Measurements from ENCODE around the gene HIRA. TPM values are rescaled to one million over a fixed set of nuclear protein-coding genes. Genes with fewer than 3 reads are reported as not detected.

The HIRA gene, protein sequence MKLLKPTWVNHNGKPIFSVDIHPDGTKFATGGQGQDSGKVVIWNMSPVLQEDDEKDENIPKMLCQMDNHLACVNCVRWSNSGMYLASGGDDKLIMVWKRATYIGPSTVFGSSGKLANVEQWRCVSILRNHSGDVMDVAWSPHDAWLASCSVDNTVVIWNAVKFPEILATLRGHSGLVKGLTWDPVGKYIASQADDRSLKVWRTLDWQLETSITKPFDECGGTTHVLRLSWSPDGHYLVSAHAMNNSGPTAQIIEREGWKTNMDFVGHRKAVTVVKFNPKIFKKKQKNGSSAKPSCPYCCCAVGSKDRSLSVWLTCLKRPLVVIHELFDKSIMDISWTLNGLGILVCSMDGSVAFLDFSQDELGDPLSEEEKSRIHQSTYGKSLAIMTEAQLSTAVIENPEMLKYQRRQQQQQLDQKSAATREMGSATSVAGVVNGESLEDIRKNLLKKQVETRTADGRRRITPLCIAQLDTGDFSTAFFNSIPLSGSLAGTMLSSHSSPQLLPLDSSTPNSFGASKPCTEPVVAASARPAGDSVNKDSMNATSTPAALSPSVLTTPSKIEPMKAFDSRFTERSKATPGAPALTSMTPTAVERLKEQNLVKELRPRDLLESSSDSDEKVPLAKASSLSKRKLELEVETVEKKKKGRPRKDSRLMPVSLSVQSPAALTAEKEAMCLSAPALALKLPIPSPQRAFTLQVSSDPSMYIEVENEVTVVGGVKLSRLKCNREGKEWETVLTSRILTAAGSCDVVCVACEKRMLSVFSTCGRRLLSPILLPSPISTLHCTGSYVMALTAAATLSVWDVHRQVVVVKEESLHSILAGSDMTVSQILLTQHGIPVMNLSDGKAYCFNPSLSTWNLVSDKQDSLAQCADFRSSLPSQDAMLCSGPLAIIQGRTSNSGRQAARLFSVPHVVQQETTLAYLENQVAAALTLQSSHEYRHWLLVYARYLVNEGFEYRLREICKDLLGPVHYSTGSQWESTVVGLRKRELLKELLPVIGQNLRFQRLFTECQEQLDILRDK
- total RNA-seq: 10 to 100 TPM; 52.0 to 52.8 TPM

DNA sequence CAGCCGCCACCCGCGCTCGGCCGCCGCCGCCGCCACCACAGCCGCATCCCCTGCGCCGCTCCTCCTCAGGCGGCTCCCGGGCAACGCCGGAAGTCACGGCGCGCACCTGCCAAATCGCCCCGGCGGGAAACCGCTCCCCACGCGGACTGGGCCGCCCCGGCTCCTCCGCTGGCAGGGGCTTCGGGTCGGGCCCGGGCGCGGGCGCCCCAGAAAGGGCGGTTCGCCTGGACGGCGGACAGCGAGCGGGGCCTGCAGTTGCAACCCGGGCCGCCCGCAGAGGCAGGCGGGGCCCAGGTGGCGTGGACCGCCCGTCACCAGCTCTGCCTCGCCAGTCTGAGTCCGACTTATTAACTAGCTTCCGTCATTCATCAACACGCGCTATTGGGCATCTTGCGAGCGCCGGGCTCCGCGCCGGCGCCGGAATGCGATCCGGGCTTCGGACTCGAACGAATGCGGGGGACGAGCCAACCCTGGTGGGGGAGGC is at the start of gene HIRA:
Gene HIRA (minus strand): TSS at position 85 of the 484 bp plus-strand sequence. CDS start 257 bp downstream, outside the sequence.
- Mint-ChIP-seq H3K27ac (peak within 1 kb of the TSS; percentile 96), H3K9me3 (no peaks in the 10 kb centered on the region), H3K27me3 (no peaks in the 10 kb centered on the region), H3K36me3 (ENCODE audit: low read depth) (peaks cover 43% of the 10 kb centered on the region), H3K4me1 (peaks cover 51% of the 10 kb centered on the region), H3K4me3 (peak within 1 kb of the TSS; percentile 91)
- ChIA-PET CTCF (interaction anchor here (0.7 to 2.7 kb wide), 3 partner anchors 11 to 46 kb away, joined by 4 to 6 read pairs (median 5); no protein-coding TSS in a partner anchor), POLR2A (interaction anchor here (0.6 to 7.0 kb wide), 15 partner anchors 10 to 1715 kb away, joined by 3 to 113 read pairs (median 4); partner anchors contain the start of genes C22orf39, CDC45, CLTCL1 and UFD1)
- peak; percentile 88 for DNase-seq

DNA sequence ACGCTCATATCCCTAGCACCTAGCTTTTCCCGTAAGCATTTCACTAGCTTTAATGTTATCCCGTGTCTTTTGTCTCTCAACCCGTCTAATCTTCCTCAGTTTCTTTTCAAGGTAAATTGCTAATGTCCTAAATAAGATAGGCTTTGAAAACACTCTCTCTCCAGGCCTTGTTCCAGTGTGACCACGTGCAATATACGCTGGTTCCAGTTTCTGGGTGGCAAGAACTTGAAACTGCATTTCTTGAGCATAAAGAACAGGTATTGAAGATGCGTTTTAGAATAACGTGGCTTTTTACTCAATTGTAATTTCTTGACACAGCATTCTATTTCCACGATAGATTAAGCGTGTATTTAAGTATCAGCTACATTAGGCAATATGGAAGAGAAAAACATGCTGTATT is 49.3 kb upstream of the HIRA start:
- Mint-ChIP-seq H3K4me1 (peaks cover 51% of the 10 kb centered on the region), H3K36me3 (ENCODE audit: low read depth) (peaks cover 38% of the 10 kb centered on the region), H3K27ac (peak overlapping the region; percentile 95), H3K9me3 (no peaks in the 10 kb centered on the region), H3K27me3 (no peaks in the 10 kb centered on the region), H3K4me3 (peak overlapping the region; percentile 100)
- no peak for DNase-seq
- CTCF ChIA-PET: interaction anchor here (0.8 to 2.2 kb wide), 4 partner anchors 11 to 336 kb away, joined by 3 to 8 read pairs (median 4); partner anchors contain the start of gene ESS2
- POLR2A ChIA-PET: interaction anchor here (0.6 to 5.0 kb wide), 8 partner anchors 8 to 1405 kb away, joined by 3 to 59 read pairs (median 8); partner anchors contain the start of genes C22orf39, HIRA and MRPL40

DNA sequence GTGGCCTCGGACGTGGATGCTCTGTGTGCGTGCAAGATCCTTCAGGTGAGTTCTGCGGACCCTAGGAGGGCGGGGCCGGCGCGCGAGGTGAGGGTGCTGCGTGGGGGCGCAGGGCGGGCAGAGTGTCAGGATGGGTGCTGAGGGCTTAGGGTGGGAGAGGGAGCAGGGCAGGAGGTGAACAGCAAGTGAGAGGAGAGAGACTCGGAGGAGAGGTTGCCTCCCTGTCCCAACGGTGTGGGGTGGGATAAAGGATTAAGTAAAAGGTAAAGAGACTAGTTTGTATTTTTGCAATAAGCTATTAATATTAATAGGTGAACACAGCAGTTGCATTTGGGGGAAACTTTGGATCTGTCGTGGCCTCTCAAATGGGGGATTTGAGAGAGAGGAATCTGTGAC is 48.6 kb upstream of the HIRA start:
- POLR2A ChIA-PET: interaction anchor here (0.6 to 5.0 kb wide), 18 partner anchors 9 to 1405 kb away, joined by 3 to 59 read pairs (median 4); partner anchors contain the start of genes C22orf39, ESS2, HIRA and MRPL40
- peaks cover 52% of the 10 kb centered on the region for H3K4me1 Mint-ChIP-seq
- CTCF ChIA-PET: interaction anchor here (0.6 to 3.3 kb wide), 9 partner anchors 8 to 572 kb away, joined by 3 to 16 read pairs (median 4); partner anchors contain the start of gene ESS2
- H3K36me3 Mint-ChIP-seq (ENCODE audit: low read depth): peaks cover 39% of the 10 kb centered on the region
- H3K27ac Mint-ChIP-seq: peak overlapping the region; percentile 95
- peak overlapping the region; percentile 100 for H3K4me3 Mint-ChIP-seq
- H3K9me3 Mint-ChIP-seq: no peaks in the 10 kb centered on the region
- DNase-seq: peak; percentile 20
- no peaks in the 10 kb centered on the region for H3K27me3 Mint-ChIP-seq

- Mint-ChIP-seq H3K9me3 (no peaks in the 10 kb centered on the region), H3K36me3 (ENCODE audit: low read depth) (peaks cover 35% of the 10 kb centered on the region), H3K4me3 (peak within 1 kb of the TSS; percentile 100), H3K4me1 (peaks cover 46% of the 10 kb centered on the region), H3K27ac (peak within 1 kb of the TSS; percentile 95), H3K27me3 (no peaks in the 10 kb centered on the region)
- peak; percentile 96 for DNase-seq
- CTCF ChIA-PET: interaction anchor here (0.6 to 3.3 kb wide), 9 partner anchors 9 to 571 kb away, joined by 3 to 16 read pairs (median 4); partner anchors contain the start of gene ESS2
- POLR2A ChIA-PET: interaction anchor here (0.7 to 5.0 kb wide), 23 partner anchors 10 to 1330 kb away, joined by 3 to 59 read pairs (median 4); partner anchors contain the start of genes C22orf39, DGCR2, ESS2 and HIRA
Observed at GRCh38 chr22:19479355-19480172, 48.0 kb upstream of the HIRA start, which contains the start of gene CDC45. CDC45 (plus strand) TSS chr22:19479920; CDS start chr22:19479969, 49 bp downstream.

GRCh38 chr22:19478901-19479354 is 47.4 kb upstream of the HIRA start, which contains the start of gene UFD1:
UFD1 (minus strand) TSS chr22:19479193; CDS start chr22:19479085, 108 bp downstream.
- peaks cover 43% of the 10 kb centered on the region for H3K4me1 Mint-ChIP-seq
- no peaks in the 10 kb centered on the region for H3K27me3 Mint-ChIP-seq
- H3K4me3 Mint-ChIP-seq: peak within 1 kb of the TSS; percentile 100
- peaks cover 31% of the 10 kb centered on the region for H3K36me3 Mint-ChIP-seq (ENCODE audit: low read depth)
- POLR2A ChIA-PET: interaction anchor here (0.6 to 5.0 kb wide), 23 partner anchors 9 to 1329 kb away, joined by 3 to 59 read pairs (median 5); partner anchors contain the start of genes C22orf39, DGCR2, ESS2 and HIRA
- CTCF ChIA-PET: interaction anchor here (1.0 to 3.3 kb wide), 8 partner anchors 9 to 334 kb away, joined by 3 to 18 read pairs (median 6); partner anchors contain the start of genes ESS2, HIRA and MRPL40
- H3K9me3 Mint-ChIP-seq: no peaks in the 10 kb centered on the region
- DNase-seq: peak; percentile 85
- peak within 1 kb of the TSS; percentile 95 for H3K27ac Mint-ChIP-seq

GRCh38 chr22:19478045-19478900 is 46.7 kb upstream of the HIRA start:
- H3K27me3 Mint-ChIP-seq: no peaks in the 10 kb centered on the region
- DNase-seq: no peak
- ChIA-PET POLR2A (interaction anchor here (0.6 to 5.0 kb wide), 20 partner anchors 11 to 543 kb away, joined by 3 to 59 read pairs (median 4); partner anchors contain the start of genes C22orf39, ESS2, HIRA and MRPL40), CTCF (interaction anchor here (0.6 to 3.3 kb wide), 9 partner anchors 11 to 333 kb away, joined by 3 to 18 read pairs (median 4); partner anchors contain the start of genes C22orf39, ESS2, HIRA and MRPL40)
- H3K9me3 Mint-ChIP-seq: no peaks in the 10 kb centered on the region
- peaks cover 38% of the 10 kb centered on the region for H3K4me1 Mint-ChIP-seq
- peak overlapping the region; percentile 100 for H3K4me3 Mint-ChIP-seq
- peaks cover 32% of the 10 kb centered on the region for H3K36me3 Mint-ChIP-seq (ENCODE audit: low read depth)
- H3K27ac Mint-ChIP-seq: peak overlapping the region; percentile 76

DNA sequence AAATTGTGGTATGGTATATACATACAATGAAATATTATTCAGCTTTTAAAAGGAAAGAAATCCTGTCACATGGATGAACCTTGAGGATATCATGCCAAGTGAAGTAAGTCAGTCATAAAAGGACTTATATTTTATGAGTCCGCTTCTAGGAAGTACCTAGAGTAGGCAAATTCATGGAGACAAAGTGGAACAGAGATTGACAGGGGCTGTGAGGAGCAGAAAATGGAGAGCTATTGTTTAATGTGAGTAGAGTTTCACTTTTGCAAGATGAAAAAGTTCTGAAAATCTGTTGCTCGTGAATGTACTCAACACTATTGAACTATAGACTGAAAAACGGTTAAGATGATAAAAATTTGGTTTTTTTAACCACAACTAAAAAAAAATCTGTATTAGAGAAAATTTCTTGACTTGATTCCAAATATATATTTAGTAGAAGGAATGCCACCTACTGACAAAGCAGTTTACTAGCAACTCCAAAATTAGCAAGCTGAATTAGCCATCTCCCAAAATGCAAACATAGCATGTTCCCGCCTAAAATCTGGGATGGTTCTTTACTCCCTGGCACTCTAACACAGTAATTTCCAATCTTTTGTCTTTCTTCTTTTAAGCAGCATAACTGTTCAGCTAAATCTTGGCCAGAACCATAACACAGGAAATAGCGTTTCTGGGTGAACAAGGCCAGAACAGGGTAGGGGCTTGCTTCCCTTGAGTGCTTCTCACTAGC is 46.0 kb upstream of the HIRA start:
- peaks cover 35% of the 10 kb centered on the region for H3K36me3 Mint-ChIP-seq (ENCODE audit: low read depth)
- H3K9me3 Mint-ChIP-seq: no peaks in the 10 kb centered on the region
- H3K4me3 Mint-ChIP-seq: peak overlapping the region; percentile 100
- no peaks in the 10 kb centered on the region for H3K27me3 Mint-ChIP-seq
- peak overlapping the region; percentile 76 for H3K27ac Mint-ChIP-seq
- H3K4me1 Mint-ChIP-seq: peaks cover 35% of the 10 kb centered on the region
- ChIA-PET POLR2A (interaction anchor here (0.9 to 5.0 kb wide), 14 partner anchors 10 to 544 kb away, joined by 3 to 59 read pairs (median 5); partner anchors contain the start of genes C22orf39, ESS2, HIRA and MRPL40), CTCF (interaction anchor here (0.6 to 3.3 kb wide), 12 partner anchors 11 to 333 kb away, joined by 3 to 18 read pairs (median 4); partner anchors contain the start of genes C22orf39, ESS2, GSC2 and HIRA)
- DNase-seq: no peak

- DNase-seq: no peak
- Mint-ChIP-seq H3K36me3 (ENCODE audit: low read depth) (peaks cover 46% of the 10 kb centered on the region), H3K27ac (peak overlapping the region; percentile 47), H3K4me3 (no peak overlapping the region), H3K4me1 (peaks cover 32% of the 10 kb centered on the region), H3K9me3 (no peaks in the 10 kb centered on the region), H3K27me3 (no peaks in the 10 kb centered on the region)
- ChIA-PET POLR2A (interaction anchor here (5.0 kb wide), 1 partner anchor 44 kb away, joined by 59 read pairs; the partner anchor contains the start of genes HIRA and MRPL40), CTCF (interaction anchor here (1.3 to 2.8 kb wide), 2 partner anchors 9 to 154 kb away, joined by 3 to 18 read pairs; no protein-coding TSS in a partner anchor)
Observed at GRCh38 chr22:19476023-19476422, 44.5 kb upstream of the HIRA start.

DNA sequence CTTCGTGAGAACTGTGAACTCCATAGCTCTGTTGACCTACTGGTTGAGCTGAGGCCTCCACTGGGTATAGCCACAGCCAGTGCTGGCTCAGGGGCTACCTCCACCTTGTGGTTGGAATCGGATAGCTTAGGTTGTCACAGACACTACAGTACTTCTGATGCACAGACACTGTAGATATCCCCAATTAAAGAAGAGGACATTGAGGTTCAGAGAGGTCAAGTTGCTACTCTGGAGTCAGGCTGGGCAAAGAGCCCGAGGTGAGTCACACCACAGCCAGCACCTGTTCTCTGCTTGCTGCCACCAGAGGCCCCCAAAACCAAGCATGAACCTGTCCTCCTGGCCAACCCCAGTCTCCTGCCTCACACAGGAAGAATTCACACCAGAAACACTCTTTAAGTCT is 42.0 kb upstream of the HIRA start:
- ChIA-PET POLR2A (interaction anchor here (1.2 kb wide), 1 partner anchor 39 kb away, joined by 4 read pairs; no protein-coding TSS in a partner anchor), CTCF (interaction anchor here (1.4 kb wide), 2 partner anchors 159 to 294 kb away, joined by 3 to 5 read pairs; no protein-coding TSS in a partner anchor)
- no peaks in the 10 kb centered on the region for H3K27me3 Mint-ChIP-seq
- H3K36me3 Mint-ChIP-seq (ENCODE audit: low read depth): peaks cover 58% of the 10 kb centered on the region
- peaks cover 19% of the 10 kb centered on the region for H3K4me1 Mint-ChIP-seq
- no peak overlapping the region for H3K27ac Mint-ChIP-seq
- no peak overlapping the region for H3K4me3 Mint-ChIP-seq
- no peaks in the 10 kb centered on the region for H3K9me3 Mint-ChIP-seq
- no peak for DNase-seq

Data from activated CD4-positive, alpha-beta memory T cell treated with anti-CD3 and anti-CD28 coated beads, Interleukin-2, amount 10 ng/mL, durations not matched to agents 7 days and 5 days (primary cell).